Measurements from ENCODE around the gene ENOX1. TPM values are rescaled to one million over a fixed set of nuclear protein-coding genes. Genes with fewer than 3 reads are reported as not detected.

ENOX1 gene
- total RNA-seq, 1 experiment from 2014 or later: 1.5 TPM

DNA sequence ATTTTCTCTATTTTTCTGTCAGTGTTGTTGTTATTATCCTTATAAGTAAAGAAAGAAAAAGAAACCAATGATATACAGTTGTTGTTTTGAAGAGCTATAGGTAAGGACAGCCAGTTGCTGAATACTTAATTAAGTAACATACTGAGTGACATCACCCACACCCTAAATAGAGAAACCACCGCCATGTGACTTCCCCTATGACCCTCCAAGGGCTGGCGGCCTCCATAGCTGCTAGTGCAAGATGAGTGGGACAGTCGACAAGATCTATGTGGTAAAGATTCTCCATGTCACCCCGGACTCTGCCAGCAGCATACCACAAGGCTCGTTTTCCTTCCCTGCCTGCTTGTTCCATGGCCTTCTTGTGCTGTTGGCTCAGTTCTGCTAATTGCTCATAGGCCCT is 542.3 kb downstream of the ENOX1 start:
- H3K27ac Mint-ChIP-seq (ENCODE audit: unreplicated experiment): no peak overlapping the region
- H3K4me3 Mint-ChIP-seq (ENCODE audit: low read depth, unreplicated experiment): no peak overlapping the region
- no peaks in the 10 kb centered on the region for H3K36me3 Mint-ChIP-seq (ENCODE audit: insufficient read depth, unreplicated experiment)
- no peaks in the 10 kb centered on the region for H3K4me1 Mint-ChIP-seq (ENCODE audit: low read depth, unreplicated experiment)
- no peaks in the 10 kb centered on the region for H3K9me3 Mint-ChIP-seq (ENCODE audit: low read depth, unreplicated experiment)
- intact Hi-C loops (cut with micrococcal nuclease; ENCODE audit: unreplicated experiment): no loop called here
- peaks cover 29% of the 10 kb centered on the region for H3K27me3 Mint-ChIP-seq (ENCODE audit: unreplicated experiment)
- no peak for DNase-seq
- no TSS peak for BruUV-seq (replicated peaks)
- TF ChIP-seq, protein P1, sequence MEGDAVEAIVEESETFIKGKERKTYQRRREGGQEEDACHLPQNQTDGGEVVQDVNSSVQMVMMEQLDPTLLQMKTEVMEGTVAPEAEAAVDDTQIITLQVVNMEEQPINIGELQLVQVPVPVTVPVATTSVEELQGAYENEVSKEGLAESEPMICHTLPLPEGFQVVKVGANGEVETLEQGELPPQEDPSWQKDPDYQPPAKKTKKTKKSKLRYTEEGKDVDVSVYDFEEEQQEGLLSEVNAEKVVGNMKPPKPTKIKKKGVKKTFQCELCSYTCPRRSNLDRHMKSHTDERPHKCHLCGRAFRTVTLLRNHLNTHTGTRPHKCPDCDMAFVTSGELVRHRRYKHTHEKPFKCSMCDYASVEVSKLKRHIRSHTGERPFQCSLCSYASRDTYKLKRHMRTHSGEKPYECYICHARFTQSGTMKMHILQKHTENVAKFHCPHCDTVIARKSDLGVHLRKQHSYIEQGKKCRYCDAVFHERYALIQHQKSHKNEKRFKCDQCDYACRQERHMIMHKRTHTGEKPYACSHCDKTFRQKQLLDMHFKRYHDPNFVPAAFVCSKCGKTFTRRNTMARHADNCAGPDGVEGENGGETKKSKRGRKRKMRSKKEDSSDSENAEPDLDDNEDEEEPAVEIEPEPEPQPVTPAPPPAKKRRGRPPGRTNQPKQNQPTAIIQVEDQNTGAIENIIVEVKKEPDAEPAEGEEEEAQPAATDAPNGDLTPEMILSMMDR (IDR thresholded peaks at IDR 0.05; ENCODE audit: unreplicated experiment): no peak
- CTCF ChIA-PET: no interaction called here

DNA sequence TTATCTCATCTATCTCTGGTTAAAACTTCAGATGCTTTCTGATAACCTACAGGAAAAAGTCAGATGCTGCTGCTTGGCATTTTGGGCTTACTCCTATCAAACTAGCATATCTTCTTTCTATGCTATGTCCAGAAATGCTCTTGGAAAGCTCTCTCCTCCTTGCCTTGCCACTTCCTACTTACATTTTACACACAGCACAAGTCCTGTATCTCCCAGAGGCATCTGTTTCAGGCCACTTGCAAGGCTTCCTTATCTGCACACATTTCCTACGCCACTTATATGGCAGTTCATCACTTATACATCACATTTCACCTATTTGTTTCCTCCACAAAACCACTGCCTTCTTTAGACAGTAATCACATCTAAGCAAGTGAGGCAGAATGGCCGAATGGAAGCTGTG is 543.1 kb downstream of the ENOX1 start:
- TF ChIP-seq, protein P1 (IDR thresholded peaks at IDR 0.05; ENCODE audit: unreplicated experiment): no peak
- intact Hi-C loops (cut with micrococcal nuclease; ENCODE audit: unreplicated experiment): no loop called here

DNA sequence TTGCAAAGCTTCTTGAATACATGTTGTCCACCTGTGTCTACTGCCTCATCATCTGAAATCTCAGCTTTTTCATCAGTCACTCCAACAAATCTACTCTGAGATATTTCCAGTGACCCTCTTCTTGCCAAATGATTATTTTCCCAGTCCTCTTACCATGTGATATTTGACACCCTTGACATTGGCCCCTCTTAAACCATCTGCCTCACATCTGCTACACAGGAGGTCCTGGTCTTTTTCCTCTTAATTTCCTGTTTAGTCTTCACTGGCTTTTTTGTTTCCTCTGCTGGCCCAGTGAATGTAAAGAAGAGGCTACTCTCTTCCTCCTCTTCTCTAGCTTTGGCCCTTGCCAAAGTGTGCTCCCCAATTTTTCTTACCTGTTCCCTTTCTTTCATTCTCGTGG is 544.7 kb downstream of the ENOX1 start:
- intact Hi-C loops (cut with micrococcal nuclease; ENCODE audit: unreplicated experiment): no loop called here
- CTCF ChIA-PET: no interaction called here
- Mint-ChIP-seq H3K9me3 (ENCODE audit: low read depth, unreplicated experiment) (no peaks in the 10 kb centered on the region), H3K4me1 (ENCODE audit: low read depth, unreplicated experiment) (no peaks in the 10 kb centered on the region), H3K27ac (ENCODE audit: unreplicated experiment) (no peak overlapping the region), H3K4me3 (ENCODE audit: low read depth, unreplicated experiment) (no peak overlapping the region), H3K27me3 (ENCODE audit: unreplicated experiment) (peaks cover 29% of the 10 kb centered on the region), H3K36me3 (ENCODE audit: insufficient read depth, unreplicated experiment) (no peaks in the 10 kb centered on the region)
- no TSS peak for BruUV-seq (replicated peaks)
- TF ChIP-seq, protein P1 (IDR thresholded peaks at IDR 0.05; ENCODE audit: unreplicated experiment): no peak
- DNase-seq: no peak

More for the DNA sequence above, 543.1 kb downstream of the ENOX1 start:
- no peak for DNase-seq
- peaks cover 29% of the 10 kb centered on the region for H3K27me3 Mint-ChIP-seq (ENCODE audit: unreplicated experiment)
- H3K36me3 Mint-ChIP-seq (ENCODE audit: insufficient read depth, unreplicated experiment): no peaks in the 10 kb centered on the region
- no peaks in the 10 kb centered on the region for H3K9me3 Mint-ChIP-seq (ENCODE audit: low read depth, unreplicated experiment)
- no peak overlapping the region for H3K4me3 Mint-ChIP-seq (ENCODE audit: low read depth, unreplicated experiment)
- CTCF ChIA-PET: no interaction called here
- H3K4me1 Mint-ChIP-seq (ENCODE audit: low read depth, unreplicated experiment): no peaks in the 10 kb centered on the region
- H3K27ac Mint-ChIP-seq (ENCODE audit: unreplicated experiment): no peak overlapping the region
- BruUV-seq (replicated peaks): no TSS peak

DNA sequence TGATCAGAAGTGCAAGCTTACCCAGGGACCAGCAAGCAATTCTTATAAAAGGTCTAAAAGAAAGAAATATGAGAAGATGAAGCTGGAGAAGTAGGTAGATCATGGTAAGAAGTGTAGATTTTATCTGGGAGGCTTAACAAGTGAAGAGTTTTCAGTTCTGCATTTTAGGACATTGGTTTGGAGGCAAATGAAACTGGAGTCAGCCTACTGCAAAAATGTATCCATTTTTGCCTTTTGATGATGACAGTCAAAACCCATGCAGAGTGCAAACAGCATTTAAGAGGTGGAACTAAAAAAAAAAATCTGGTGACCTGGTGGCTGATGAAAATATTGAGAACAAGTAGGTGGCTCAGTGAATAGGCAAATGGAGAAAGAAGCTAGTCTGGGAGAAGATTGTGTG is 546.5 kb downstream of the ENOX1 start:
- Mint-ChIP-seq H3K9me3 (ENCODE audit: low read depth, unreplicated experiment) (no peaks in the 10 kb centered on the region), H3K4me3 (ENCODE audit: low read depth, unreplicated experiment) (no peak overlapping the region), H3K36me3 (ENCODE audit: insufficient read depth, unreplicated experiment) (no peaks in the 10 kb centered on the region), H3K27me3 (ENCODE audit: unreplicated experiment) (peaks cover 29% of the 10 kb centered on the region), H3K4me1 (ENCODE audit: low read depth, unreplicated experiment) (no peaks in the 10 kb centered on the region), H3K27ac (ENCODE audit: unreplicated experiment) (no peak overlapping the region)
- no TSS peak for BruUV-seq (replicated peaks)
- TF ChIP-seq, protein P1 (IDR thresholded peaks at IDR 0.05; ENCODE audit: unreplicated experiment): no peak
- DNase-seq: no peak
- CTCF ChIA-PET: no interaction called here
- intact Hi-C loops (cut with micrococcal nuclease; ENCODE audit: unreplicated experiment): no loop called here
